OCI-LY3 (cell line): ENCODE data around the gene BMP7.

Experiments used
- EZH2phosphoT487 ChIP-seq: fragments of 200-600 bp; shearing (Covaris generic); IDR thresholded peaks from 2 replicates; pipeline ENCODE4 v1.6.1; 2018; ENCODE audit warnings: antibody characterized with exemption, mixed run types, low read depth
- TF ChIP-seq, protein P1 (sequence below): fragments of 200-600, 300-600 bp; sonication (generic); IDR thresholded peaks from 2 replicates; pipeline ENCODE4 v1.5.1; 2014; ENCODE audit warnings: antibody characterized with exemption, low read length, low read depth

DNA sequence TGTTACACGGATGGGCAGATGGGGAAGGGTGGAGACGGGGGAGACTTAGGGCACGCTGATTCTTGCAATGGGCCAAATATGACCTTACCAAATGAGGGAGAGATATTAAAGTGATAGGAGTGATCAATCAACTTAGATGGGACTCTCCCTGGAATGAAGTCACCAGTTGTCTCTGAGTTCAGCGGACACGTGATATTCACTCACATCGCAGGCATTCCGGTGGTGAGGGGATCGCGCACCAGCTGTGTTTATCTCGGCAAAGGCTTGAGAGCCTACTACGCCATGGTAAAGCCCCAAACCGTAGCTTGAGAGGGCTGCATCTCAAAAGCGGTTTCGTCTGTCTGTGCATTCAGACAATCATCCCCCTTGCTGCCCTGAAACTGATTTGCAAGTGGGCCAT, 5.5 kb downstream of the BMP7 start:
- TF ChIP-seq, protein P1, sequence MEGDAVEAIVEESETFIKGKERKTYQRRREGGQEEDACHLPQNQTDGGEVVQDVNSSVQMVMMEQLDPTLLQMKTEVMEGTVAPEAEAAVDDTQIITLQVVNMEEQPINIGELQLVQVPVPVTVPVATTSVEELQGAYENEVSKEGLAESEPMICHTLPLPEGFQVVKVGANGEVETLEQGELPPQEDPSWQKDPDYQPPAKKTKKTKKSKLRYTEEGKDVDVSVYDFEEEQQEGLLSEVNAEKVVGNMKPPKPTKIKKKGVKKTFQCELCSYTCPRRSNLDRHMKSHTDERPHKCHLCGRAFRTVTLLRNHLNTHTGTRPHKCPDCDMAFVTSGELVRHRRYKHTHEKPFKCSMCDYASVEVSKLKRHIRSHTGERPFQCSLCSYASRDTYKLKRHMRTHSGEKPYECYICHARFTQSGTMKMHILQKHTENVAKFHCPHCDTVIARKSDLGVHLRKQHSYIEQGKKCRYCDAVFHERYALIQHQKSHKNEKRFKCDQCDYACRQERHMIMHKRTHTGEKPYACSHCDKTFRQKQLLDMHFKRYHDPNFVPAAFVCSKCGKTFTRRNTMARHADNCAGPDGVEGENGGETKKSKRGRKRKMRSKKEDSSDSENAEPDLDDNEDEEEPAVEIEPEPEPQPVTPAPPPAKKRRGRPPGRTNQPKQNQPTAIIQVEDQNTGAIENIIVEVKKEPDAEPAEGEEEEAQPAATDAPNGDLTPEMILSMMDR = no peak
- no peak for TF ChIP-seq EZH2phosphoT487
